ENCODE measurements around the gene KIFBP.
"Not testable (repeated sequence)": the region's sequence is repeated elsewhere in the genome, so short reads cannot be mapped to it uniquely, and the experiment has no call there.

KIFBP gene

GRCh38 chr10:69004821-69005220 lies 16.2 kb downstream of the KIFBP start:
- DNase-seq: no peak

GRCh38 chr10:69005704-69006485 lies 17.3 kb downstream of the KIFBP start:
- no peak for DNase-seq

DNA sequence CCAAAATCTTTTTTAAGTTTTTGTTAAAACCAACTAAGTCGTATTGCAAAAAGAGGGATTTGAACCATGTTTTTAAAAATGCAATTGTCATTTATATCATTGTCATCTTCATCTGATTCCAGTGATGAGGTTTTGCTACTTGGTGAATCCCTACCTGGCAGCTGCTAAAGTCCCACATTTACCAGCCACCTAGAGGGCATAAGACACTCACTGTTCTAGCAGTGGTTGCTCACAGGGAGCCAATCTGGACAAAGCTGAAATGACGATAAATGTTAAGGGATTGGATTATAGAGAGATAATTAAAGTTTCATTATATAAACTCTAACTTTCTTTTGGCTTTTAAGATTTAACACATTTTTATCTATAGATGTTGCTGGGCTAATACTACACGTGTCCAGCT lies 18.7 kb downstream of the KIFBP start:
- no peak for DNase-seq

GRCh38 chr10:69009360-69009759 lies 20.8 kb downstream of the KIFBP start:
- DNase-seq: no peak

GRCh38 chr10:69010151-69010640 lies 21.6 kb downstream of the KIFBP start:
- DNase-seq: no peak

GRCh38 chr10:69012778-69013177 lies 24.2 kb downstream of the KIFBP start:
- DNase-seq: not testable (repeated sequence)

DNA sequence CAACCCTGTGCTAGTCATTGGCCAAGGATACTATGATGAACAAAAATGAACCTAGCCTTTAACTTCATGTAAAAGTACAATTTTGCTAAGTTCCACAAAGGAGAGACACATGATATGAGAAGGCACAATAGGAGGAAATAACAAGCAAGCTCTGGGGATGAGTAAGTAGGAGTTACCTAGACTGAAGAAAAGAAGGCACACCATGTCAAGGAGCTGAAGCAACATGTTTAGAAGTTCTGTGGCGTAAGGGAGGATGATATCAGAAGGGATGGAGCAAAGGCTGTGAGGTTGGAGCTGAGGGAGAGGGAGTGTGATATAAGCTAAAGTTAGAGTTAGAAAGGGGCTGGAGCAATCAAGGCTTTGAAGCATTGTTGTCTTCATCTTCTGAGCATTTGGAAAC lies 25.6 kb downstream of the KIFBP start:
- no peak for DNase-seq

DNA sequence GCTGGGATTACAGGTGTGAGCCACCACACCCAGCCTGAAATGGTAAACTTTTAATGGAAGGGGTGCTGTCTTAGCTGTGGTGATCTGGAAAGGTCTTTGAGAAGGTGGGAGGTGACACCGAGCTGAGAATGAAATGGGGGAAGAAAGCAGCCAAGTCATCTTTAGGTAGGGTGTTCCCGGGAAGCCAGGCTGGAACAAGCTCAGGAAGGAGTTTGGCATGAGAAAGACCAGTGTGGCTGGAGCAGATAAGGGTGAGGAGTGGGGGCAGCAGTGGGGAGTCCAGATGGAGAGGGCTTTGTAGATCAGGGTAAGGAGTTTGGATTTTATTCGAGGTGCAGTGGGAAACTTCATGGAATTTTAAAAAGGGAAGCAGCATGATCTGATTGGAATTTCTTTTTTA lies 30.0 kb downstream of the KIFBP start:
- DNase-seq: no peak

DNA sequence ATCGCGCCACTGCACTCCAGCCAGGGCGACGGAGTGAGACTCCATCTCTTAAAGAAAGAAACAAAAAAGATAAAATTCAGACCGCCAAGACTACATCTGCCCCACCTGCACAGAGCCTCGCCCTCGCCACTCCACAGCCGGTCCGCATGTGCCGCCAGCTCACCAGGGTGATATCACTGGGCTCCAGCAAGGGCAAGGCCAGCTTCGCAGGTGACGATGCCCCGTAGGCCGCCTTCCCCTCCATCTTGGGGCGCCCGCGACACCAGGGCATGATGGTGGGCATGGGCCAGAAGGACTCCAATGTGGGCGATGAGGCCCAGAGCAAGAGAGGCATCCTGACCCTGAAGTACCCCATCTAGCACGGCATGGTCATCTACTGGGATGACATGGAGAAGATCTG lies 34.0 kb downstream of the KIFBP start:
- DNase-seq: no peak

- DNase-seq: no peak
These were observed 36.8 kb downstream of the KIFBP start for GRCh38 chr10:69025370-69025896.

- DNase-seq: no peak
These were observed 44.7 kb downstream of the KIFBP start for GRCh38 chr10:69033256-69033655.

DNA sequence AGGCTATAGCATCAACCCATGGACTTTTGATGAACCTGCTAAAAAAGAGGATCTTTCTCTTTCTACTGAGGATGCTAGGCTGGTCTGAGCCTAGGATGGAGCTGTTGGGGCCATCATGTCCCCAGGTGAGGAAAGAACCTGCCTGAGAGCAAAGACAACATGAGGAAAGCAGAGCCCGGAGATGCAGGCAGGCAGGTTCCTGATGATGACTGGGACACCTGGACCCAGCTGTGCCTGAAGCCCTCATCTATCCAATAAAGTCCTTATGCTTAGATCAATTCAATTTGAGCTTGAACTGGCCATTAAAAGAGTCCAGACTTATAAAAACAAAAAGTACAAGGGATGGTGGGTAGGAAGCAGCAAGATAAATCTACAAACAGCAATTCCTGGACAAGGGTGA lies 48.9 kb downstream of the KIFBP start:
- DNase-seq: no peak

GRCh38 chr10:69040904-69041303 lies 52.3 kb downstream of the KIFBP start:
- DNase-seq: not testable (repeated sequence)

GRCh38 chr10:69042417-69042816 lies 53.8 kb downstream of the KIFBP start:
- DNase-seq: no peak

DNA sequence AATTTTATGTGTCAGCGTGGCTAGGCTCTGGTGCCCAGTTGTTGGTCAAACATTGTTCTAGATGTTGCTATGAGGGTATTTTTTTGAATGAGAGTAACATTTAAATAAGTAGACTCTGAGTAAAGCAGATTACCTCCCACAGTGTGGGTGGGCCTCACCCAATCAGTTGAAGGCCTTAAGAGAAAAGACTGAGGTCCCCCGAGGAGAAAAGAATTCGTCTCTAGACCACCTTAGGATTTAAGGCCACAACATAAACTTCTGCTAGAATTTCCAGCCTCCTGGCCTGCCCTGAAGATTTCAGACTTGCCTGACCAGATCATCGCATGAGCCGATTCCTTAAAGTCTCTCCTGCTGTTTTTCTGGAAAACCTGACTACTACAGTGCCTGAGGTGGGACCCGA lies 54.2 kb downstream of the KIFBP start:
- DNase-seq: no peak

DNA sequence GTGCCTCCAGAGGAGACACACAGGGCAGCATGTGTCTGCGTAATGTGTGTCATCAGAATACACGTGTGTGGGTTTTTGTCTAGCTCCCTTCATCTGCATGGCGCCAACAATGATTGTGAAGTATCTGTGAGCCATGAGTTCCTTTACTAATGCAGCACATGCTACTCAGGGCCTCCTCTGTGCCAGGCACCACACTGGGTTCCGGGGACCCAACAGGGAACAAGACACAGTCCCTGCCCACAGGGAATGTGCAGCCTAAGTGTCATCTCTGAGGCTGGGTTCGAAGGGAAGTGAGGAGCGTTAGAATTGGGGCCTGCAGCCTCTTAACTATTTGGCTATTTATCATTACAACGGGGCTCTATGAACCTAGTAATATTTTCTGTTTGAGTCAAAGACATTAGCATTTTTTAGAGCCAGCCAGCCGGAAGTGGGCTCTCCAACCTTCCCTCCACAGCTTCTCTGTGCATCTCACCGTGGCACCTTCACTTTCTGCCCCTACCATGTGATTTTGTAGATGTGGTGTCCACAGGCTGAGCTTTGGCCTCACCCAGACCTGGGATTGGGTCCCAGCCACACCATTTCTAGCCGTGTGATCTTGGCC lies 55.4 kb downstream of the KIFBP start:
- DNase-seq: no peak

- no peak for DNase-seq
These were observed 55.9 kb downstream of the KIFBP start for GRCh38 chr10:69044546-69044945.

- DNase-seq: no peak
These were observed 57.1 kb downstream of the KIFBP start for GRCh38 chr10:69045441-69046300.

DNA sequence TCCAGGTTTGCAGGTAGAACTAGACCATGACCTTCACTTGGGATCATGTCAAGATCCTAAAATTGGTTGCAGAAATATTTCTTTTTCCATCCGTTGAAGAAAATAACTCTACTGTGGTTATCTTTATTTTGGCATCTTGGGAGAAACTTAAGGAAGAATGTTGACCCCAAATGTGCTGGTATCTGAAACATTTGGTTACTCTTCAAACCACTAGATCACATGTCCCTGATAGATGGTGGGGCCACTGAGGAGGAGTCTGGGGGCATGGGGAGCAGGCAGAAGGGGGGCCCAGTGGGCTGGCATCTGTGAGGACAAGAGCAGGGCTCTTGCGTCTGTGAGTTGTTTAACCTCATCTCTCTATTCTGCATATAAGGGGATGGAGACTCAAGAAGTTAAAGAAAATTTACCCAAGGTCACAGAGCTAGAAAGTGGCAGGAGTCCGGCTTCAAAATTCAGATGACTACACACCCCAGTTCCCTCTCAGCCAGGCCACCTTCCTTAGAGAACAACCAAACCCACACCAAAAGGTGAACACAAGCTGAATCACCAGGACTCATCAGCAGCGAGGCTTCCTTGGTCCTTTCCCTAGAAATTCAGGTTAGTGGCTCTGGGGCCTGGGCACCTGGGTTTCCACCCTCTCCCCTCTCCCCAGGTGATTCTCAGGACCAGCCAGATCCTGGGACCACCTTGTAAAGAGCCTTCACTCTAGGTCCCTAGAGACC lies 58.7 kb downstream of the KIFBP start:
- no peak for DNase-seq

GRCh38 chr10:69048103-69048502 lies 59.5 kb downstream of the KIFBP start:
- DNase-seq: no peak

DNA sequence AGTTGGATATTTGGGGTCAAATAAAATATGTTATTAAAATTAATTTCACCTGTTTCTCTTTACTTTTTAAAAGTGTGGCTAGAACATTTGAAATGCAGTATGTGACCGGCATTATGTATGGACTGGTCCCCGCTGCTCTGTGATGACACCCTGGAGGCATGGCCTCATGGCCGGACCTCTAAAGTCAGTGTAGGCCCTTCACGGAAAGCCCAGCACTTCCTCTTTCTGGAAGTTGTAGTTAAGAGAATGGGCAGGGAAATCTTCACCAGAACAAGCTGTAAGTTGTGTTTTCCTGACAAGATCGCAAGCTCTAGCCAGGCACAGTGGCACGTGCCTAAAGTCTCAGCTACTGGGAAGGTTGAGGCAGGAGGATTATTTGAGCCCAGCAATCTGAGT lies 61.0 kb downstream of the KIFBP start:
- DNase-seq: no peak

- no peak for DNase-seq
These were observed 62.7 kb downstream of the KIFBP start for GRCh38 chr10:69051303-69051702.

Measured in NCI-H1105 (cell line).